H1 (cell line): ENCODE data around the gene SUV39H2. TPM values are rescaled to one million over a fixed set of nuclear protein-coding genes. Genes with fewer than 3 reads are reported as not detected.

Source experiments
- CTCF ChIA-PET: fragments of 300-600 bp; sonication (Branson Sonifier 250); formaldehyde crosslinking; loops from one replicate; lab custom pipeline; 2021; ENCODE audit not compliant: partially characterized antibody; lab: Charles Lee
- POLR2A ChIA-PET: fragments of 300-600 bp; sonication (Branson Sonifier 250); formaldehyde crosslinking; loops from one replicate; lab custom pipeline; 2021; ENCODE audit warnings: inconsistent platforms; ENCODE audit not compliant: partially characterized antibody; lab: Charles Lee
- DNase-seq, 2 experiments: peaks; one replicate each; pipeline versions ENCODE4 v3.0.0 to v3.0.0-alpha.2; 2010 to 2022; ENCODE audit warnings: low spot score in 2 of 2, low read depth in 1 of 2, mixed read lengths in 1 of 2
- FAIRE-seq: peaks from 2 replicates; lab custom pipeline; 2011; peaks lifted over from hg19 to GRCh38; lab: Jason Lieb, UNC
- H2AFZ ChIP-seq: 2 replicates; pipeline ENCODE4 v1.8.1; 2012; ENCODE audit warnings: low read length, inconsistent platforms
- H2AK5ac ChIP-seq: 2 replicates; pipeline ENCODE4 v1.6.1; 2013; ENCODE audit warnings: low read depth, low read length
- H2BK120ac ChIP-seq: replicated peaks from 2 replicates; pipeline ENCODE3; 2013; ENCODE audit warnings: low read depth, low read length, inconsistent platforms
- H2BK12ac ChIP-seq: 2 replicates; pipeline ENCODE4 v1.6.1; 2013; ENCODE audit warnings: low read depth, low read length
- H2BK15ac ChIP-seq: 2 replicates; pipeline ENCODE4 v1.6.1; 2013; ENCODE audit warnings: low read length
- H2BK20ac ChIP-seq: 2 replicates; pipeline ENCODE4 v1.6.1; 2013; ENCODE audit warnings: low read length
- H2BK5ac ChIP-seq: 2 replicates; pipeline ENCODE4 v1.6.1; 2013; ENCODE audit warnings: low read depth, low read length
- H3K14ac ChIP-seq: 2 replicates; pipeline ENCODE4 v1.6.1; 2013; ENCODE audit warnings: inconsistent platforms; ENCODE audit not compliant: insufficient read length
- H3K18ac ChIP-seq: 2 replicates; pipeline ENCODE4 v1.6.1; 2013; ENCODE audit warnings: low read length; ENCODE audit errors: extremely low read depth
- H3K23ac ChIP-seq: 2 replicates; pipeline ENCODE4 v1.6.1; 2013; ENCODE audit warnings: inconsistent platforms; ENCODE audit not compliant: insufficient read length
- H3K23me2 ChIP-seq: 2 replicates; pipeline ENCODE4 v1.6.1; 2013; ENCODE audit warnings: low read depth, low read length
- H3K27ac ChIP-seq: 2 replicates; pipeline ENCODE4 v1.6.1; 2011; ENCODE audit warnings: low read depth, low read length, inconsistent platforms
- H3K27me3 ChIP-seq, 4 experiments: replicated peaks in 1 of 4; 1 replicate in 1 of 4; 2 replicates in 3 of 4; pipeline versions ENCODE4 v1.6.1 to v1.8.1; 2011 to 2013; ENCODE audit warnings: low read length in 3 of 4, mild to moderate bottlenecking in 3 of 4, inconsistent platforms in 2 of 4, mixed read lengths in 2 of 4, moderate library complexity in 1 of 4; ENCODE audit not compliant: control insufficient read depth in 3 of 4, insufficient read depth in 3 of 4; ENCODE audit errors: extremely low read depth in 1 of 4
- H3K36me3 ChIP-seq, 4 experiments: 2 replicates each; pipeline versions ENCODE4 v1.6.1 to v1.8.1; 2011 to 2013; ENCODE audit warnings: mild to moderate bottlenecking in 4 of 4, low read length in 3 of 4, moderate library complexity in 2 of 4, control low read depth in 1 of 4, inconsistent platforms in 1 of 4; ENCODE audit not compliant: insufficient read depth in 4 of 4, control insufficient read depth in 2 of 4
- H3K4ac ChIP-seq: replicated peaks from 2 replicates; pipeline ENCODE3; 2013; ENCODE audit warnings: low read length, low read depth, mixed read lengths, inconsistent platforms; ENCODE audit not compliant: insufficient read length
- H3K4me1 ChIP-seq, 4 experiments: replicated peaks in 1 of 4; 1 replicate in 1 of 4; 2 replicates in 3 of 4; pipeline versions ENCODE4 v1.6.1 to v1.8.1; 2011 to 2013; ENCODE audit warnings: low read length in 3 of 4, inconsistent platforms in 2 of 4, mixed read lengths in 1 of 4; ENCODE audit not compliant: insufficient read depth in 4 of 4, control insufficient read depth in 3 of 4
- H3K4me2 ChIP-seq, 2 experiments: 2 replicates each; pipeline versions ENCODE4 v1.6.1 to v1.8.1; 2011 to 2013; ENCODE audit warnings: low read depth in 2 of 2, low read length in 2 of 2, control low read depth in 1 of 2, inconsistent platforms in 1 of 2, mild to moderate bottlenecking in 1 of 2; ENCODE audit not compliant: insufficient read depth in 1 of 2
- H3K4me3 ChIP-seq, 4 experiments: fragments of 200-600, 300-600 bp in 1 of 4; sonication (generic), shearing (Covaris generic), sonication (Bioruptor Twin) in 1 of 4; 2 replicates each; pipeline versions ENCODE4 v1.5.1 to v1.8.1; 2011 to 2016; ENCODE audit warnings: low read length in 4 of 4, low read depth in 3 of 4, control low read depth in 2 of 4, inconsistent platforms in 2 of 4, mild to moderate bottlenecking in 2 of 4, mixed read lengths in 1 of 4, moderate library complexity in 1 of 4; ENCODE audit not compliant: insufficient read depth in 2 of 4; ENCODE audit errors: extremely low read depth in 1 of 4
- H3K56ac ChIP-seq: replicated peaks from 2 replicates; pipeline ENCODE3; 2013; ENCODE audit warnings: low read depth, mild to moderate bottlenecking, mixed read lengths, low read length, inconsistent platforms; ENCODE audit not compliant: insufficient read length
- H3K79me1 ChIP-seq: 2 replicates; pipeline ENCODE4 v1.6.1; 2013; ENCODE audit warnings: low read depth, low read length, control low read depth
- H3K79me2 ChIP-seq, 2 experiments: 2 replicates each; pipeline versions ENCODE4 v1.6.1 to v1.8.1; 2012 to 2013; ENCODE audit warnings: low read length in 2 of 2, mild to moderate bottlenecking in 2 of 2, inconsistent platforms in 1 of 2; ENCODE audit not compliant: insufficient read depth in 2 of 2, control insufficient read depth in 1 of 2
- H3K9ac ChIP-seq, 4 experiments: replicated peaks in 1 of 4; 1 replicate in 1 of 4; 2 replicates in 3 of 4; pipeline versions ENCODE4 v1.6.1 to v1.8.1; 2011 to 2013; ENCODE audit warnings: low read depth in 3 of 4, low read length in 3 of 4, control low read depth in 2 of 4, mild to moderate bottlenecking in 2 of 4, moderate library complexity in 2 of 4, inconsistent platforms in 1 of 4; ENCODE audit errors: extremely low read depth in 1 of 4
- H3K9me3 ChIP-seq, 2 experiments: 2 replicates each; pipeline versions ENCODE4 v1.6.1 to v1.8.1; 2012 to 2013; ENCODE audit warnings: mild to moderate bottlenecking in 2 of 2, moderate library complexity in 2 of 2, control low read depth in 1 of 2, inconsistent platforms in 1 of 2, low read depth in 1 of 2, low read length in 1 of 2, mixed read lengths in 1 of 2; ENCODE audit not compliant: insufficient read depth in 2 of 2
- H4K20me1 ChIP-seq, 2 experiments: replicated peaks in 1 of 2; 2 replicates each; pipeline versions ENCODE3 to v1.8.1; 2011 to 2013; ENCODE audit warnings: inconsistent platforms in 2 of 2, low read length in 2 of 2, mild to moderate bottlenecking in 1 of 2; ENCODE audit not compliant: insufficient read depth in 2 of 2, control insufficient read depth in 1 of 2
- H4K5ac ChIP-seq: 2 replicates; pipeline ENCODE4 v1.6.1; 2013; ENCODE audit warnings: low read length, low read depth, mixed read lengths, inconsistent platforms; ENCODE audit not compliant: insufficient read length
- H4K8ac ChIP-seq: 2 replicates; pipeline ENCODE4 v1.8.0; 2013; ENCODE audit warnings: mild to moderate bottlenecking, moderate library complexity, low read length, inconsistent platforms; ENCODE audit not compliant: insufficient read depth; ENCODE audit errors: extremely low read depth
- H4K91ac ChIP-seq: replicated peaks from 2 replicates; pipeline ENCODE3; 2013; ENCODE audit warnings: low read length, mixed read lengths, inconsistent platforms; ENCODE audit not compliant: insufficient read length
- ASH2L ChIP-seq: fragments of 200-600, 300-600 bp; sonication (generic); IDR thresholded peaks from one replicate; pipeline ENCODE4 v1.7.1; 2017; ENCODE audit warnings: low read length
- ATF3 ChIP-seq: IDR thresholded peaks from 2 replicates; pipeline ENCODE4 v1.6.1; 2011; ENCODE audit warnings: low read depth, mild to moderate bottlenecking, low read length; ENCODE audit not compliant: insufficient read depth
- CEBPB ChIP-seq: IDR thresholded peaks from 2 replicates; pipeline ENCODE4 v1.6.1; 2012; ENCODE audit warnings: low read depth, low read length
- EP300 ChIP-seq, 2 experiments: IDR thresholded peaks; 1 replicate in 1 of 2; 2 replicates in 1 of 2; pipeline ENCODE4 v1.6.1; 2011 to 2012; ENCODE audit warnings: low read depth in 2 of 2, low read length in 2 of 2, mild to moderate bottlenecking in 2 of 2, borderline replicate concordance in 1 of 2, inconsistent platforms in 1 of 2, moderate library complexity in 1 of 2
- JUND ChIP-seq: IDR thresholded peaks from 2 replicates; pipeline ENCODE4 v1.6.1; 2011; ENCODE audit warnings: mild to moderate bottlenecking, improper control_type of control experiment, low read length
- KDM4A ChIP-seq: IDR thresholded peaks from one replicate; pipeline ENCODE4 v1.7.1; 2012; ENCODE audit warnings: low read depth, mild to moderate bottlenecking, moderate library complexity, low read length, inconsistent platforms; ENCODE audit not compliant: severe bottlenecking
- MAFK ChIP-seq: IDR thresholded peaks from 2 replicates; pipeline ENCODE4 v1.6.1; 2012; ENCODE audit warnings: low read depth, mild to moderate bottlenecking, improper control_type of control experiment, low read length
- POLR2A ChIP-seq, 2 experiments: IDR thresholded peaks; 1 replicate in 1 of 2; 2 replicates in 1 of 2; pipeline ENCODE4 v1.6.1; 2011; ENCODE audit warnings: low read depth in 2 of 2, low read length in 2 of 2, mild to moderate bottlenecking in 2 of 2; ENCODE audit errors: control extremely low read depth in 1 of 2
- POLR2AphosphoS5 ChIP-seq: IDR thresholded peaks from 2 replicates; pipeline ENCODE4 v1.6.1; 2011; ENCODE audit warnings: low read depth, low read length
- YY1 ChIP-seq: IDR thresholded peaks from 2 replicates; pipeline ENCODE4 v1.6.1; 2011; ENCODE audit warnings: low read depth, mild to moderate bottlenecking, low read length
- WGBS, 2 experiments: shearing (Covaris generic) in 1 of 2; methylation state at CpG; one replicate each; pipeline versions ENCODE4 v1.1.6 to v1.1.7; 2013 to 2015; ENCODE audit warnings: low lambda C conversion rate in 2 of 2, mixed read lengths in 2 of 2, inconsistent platforms in 1 of 2, low coverage in 1 of 2, missing lambda C conversion rate in 1 of 2; ENCODE audit not compliant: insufficient replicate concordance in 2 of 2, insufficient coverage in 1 of 2, insufficient read length in 1 of 2; ENCODE audit errors: extremely low coverage in 1 of 2, missing lambda C conversion rate in 1 of 2; 5-methylcytosine and 5-hydroxymethylcytosine counted together
- polyA plus RNA-seq, 7 experiments: library from polyadenylated mRNA; depleted of rRNA in 3 of 7; stranded (reverse) in 5 of 7; unstranded in 2 of 7; fragments of >200 nt in 5 of 7; fragments of 200-250 nt in 2 of 7; gene quantifications; 1 replicate in 5 of 7; 2 replicates in 1 of 7; 4 replicates in 1 of 7; pipeline versions ENCODE4 v1.2.1 to v1.2.3, GENCODE V29; 2011 to 2013; ENCODE audit warnings: missing spikeins in 2 of 7, mixed read lengths in 2 of 7
- total RNA-seq: library from RNA; stranded (reverse); fragmentation: NEBNext Ultra II Directional; extraction: Animal tissue kit (Norgen Biotek cat#: 25700); gene quantifications from 2 replicates; pipeline ENCODE4 v1.2.1, GENCODE V29; 2021

The SUV39H2 gene
- total and polyA plus RNA-seq, 2 of the 8 experiments (the other 6 are each of a cell fraction or from before 2014, with no cell fraction given), result 19.4 to 62.3 TPM

- H2BK12ac ChIP-seq, result no peak overlapping the region
- no peak overlapping the region for H2BK5ac ChIP-seq
- H3K14ac ChIP-seq, result no peak overlapping the region
- peaks cover 2 to 13% of the 10 kb centered on the region in 2 experiments for H4K20me1 ChIP-seq
- no peaks in the 10 kb centered on the region for H3K79me1 ChIP-seq
- H3K56ac ChIP-seq, result no peak overlapping the region
- FAIRE-seq (no peak), DNase-seq (no peak)
- no peak overlapping the region for H4K8ac ChIP-seq
- H3K4me3 ChIP-seq, result no peak overlapping the region
- H3K4me1 ChIP-seq, result peaks cover 0 to 12% (median 7%) of the 10 kb centered on the region in 4 experiments; a peak in 6 of 7 replicates
- CTCF ChIA-PET, result interaction anchor here (0.6 to 1.5 kb wide), 3 partner anchors 22 to 67 kb away, joined by 5 to 6 read pairs (median 5); no protein-coding TSS in a partner anchor
- H3K27ac ChIP-seq, result no peak overlapping the region
- no peak overlapping the region for H2AK5ac ChIP-seq
- H3K4me2 ChIP-seq, result no peak overlapping the region
- POLR2A ChIA-PET, result no interaction called here
- WGBS, 2 experiments, result 91% methylated on average over 5 of the region's 5 CpGs; no CpG with 5 or more reads in 1 of the 2 experiments
- no peak overlapping the region for H3K23ac ChIP-seq
- no peaks in the 10 kb centered on the region for H3K9me3 ChIP-seq
- H2BK20ac ChIP-seq, result no peak overlapping the region
- no peak overlapping the region for H2AFZ ChIP-seq
- H2BK120ac ChIP-seq, result no peak overlapping the region
- peaks cover 0 to 2% (median 0%) of the 10 kb centered on the region in 4 experiments; a peak in 1 of 7 replicates for H3K27me3 ChIP-seq
- no peak overlapping the region for H3K9ac ChIP-seq
- no peak overlapping the region for H3K18ac ChIP-seq
- H3K4ac ChIP-seq, result no peak overlapping the region
- no peak overlapping the region for H2BK15ac ChIP-seq
- H4K5ac ChIP-seq, result no peak overlapping the region
- peaks cover 10% of the 10 kb centered on the region; the same call in 1 of the 2 replicates for H3K23me2 ChIP-seq
- TF ChIP-seq KDM4A (no peak), POLR2AphosphoS5 (no peak), CEBPB (no peak), MAFK (no peak), JUND (no peak), EP300 (IDR thresholded peaks at IDR 0.05; ENCODE audit: borderline replicate concordance in 1 of 2, low read depth in 2 of 2, low read length in 2 of 2) (no peak), YY1 (no peak), ASH2L (no peak), ATF3 (no peak), POLR2A (IDR thresholded peaks at IDR 0.05; ENCODE audit: control extremely low read depth in 1 of 2, low read depth in 2 of 2, low read length in 2 of 2) (no peak)
- H3K36me3 ChIP-seq, result peaks cover 0 to 11% (median 3%) of the 10 kb centered on the region in 4 experiments; a peak in 3 of 8 replicates
- no peak overlapping the region for H4K91ac ChIP-seq
- peaks cover 0 to 4% of the 10 kb centered on the region in 2 experiments; a peak in 1 of 4 replicates for H3K79me2 ChIP-seq
Measured at GRCh38 chr10:14949291-14949690, 70.6 kb downstream of the SUV39H2 start.
